ENCODE results near the gene MAX. TPM values are rescaled to one million over a fixed set of nuclear protein-coding genes. Genes with fewer than 3 reads are reported as not detected.

The MAX gene
- total RNA-seq, 1 experiment from 2014 or later = 72.9 TPM

DNA sequence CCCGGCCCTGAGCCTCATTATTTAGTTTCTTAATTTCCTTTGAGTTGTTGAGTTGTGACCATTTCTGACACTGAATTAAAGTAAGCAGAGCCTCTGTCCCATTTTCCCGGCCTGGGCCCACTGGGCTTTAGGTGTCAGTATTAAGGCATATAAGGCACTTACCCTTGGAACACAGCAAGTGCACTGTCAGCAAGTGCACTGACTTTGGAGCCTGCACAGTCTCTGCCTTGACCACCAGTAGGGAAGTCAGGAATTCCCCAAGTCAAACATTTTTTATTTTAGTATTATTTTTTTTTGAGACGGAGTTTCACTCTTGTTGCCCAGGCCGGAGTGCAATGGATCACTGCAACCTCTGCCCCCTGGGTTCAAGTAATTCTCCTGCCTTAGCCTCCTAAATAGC, 56.6 kb downstream of the MAX start:
- Histone ChIP-seq H3K14ac (ENCODE audit: insufficient read depth, low read length) (no peak overlapping the region), H3K9ac (ENCODE audit: extremely low read depth, insufficient read length, low read length) (no peak overlapping the region), H2BK5ac (ENCODE audit: insufficient read length, low read length) (no peak overlapping the region), H3K23ac (ENCODE audit: insufficient read length, low read depth, low read length) (no peak overlapping the region), H2AK5ac (ENCODE audit: insufficient read length, low read length) (no peak overlapping the region), H3K4ac (ENCODE audit: low read depth, low read length) (no peak overlapping the region), H3K27ac (ENCODE audit: insufficient read length, low read depth, low read length) (no peak overlapping the region), H2BK12ac (ENCODE audit: insufficient read length, low read depth, low read length) (no peak overlapping the region), H3K27me3 (ENCODE audit: insufficient read depth, low read length) (no peaks in the 10 kb centered on the region), H4K8ac (replicated peaks; ENCODE audit: insufficient read length, low read depth, low read length) (no peak overlapping the region), H4K5ac (ENCODE audit: insufficient read length, low read depth, low read length) (no peak overlapping the region), H3K4me1 (ENCODE audit: insufficient read depth, low read length) (no peaks in the 10 kb centered on the region), H3K56ac (ENCODE audit: insufficient read length, low read depth, low read length) (no peak overlapping the region), H2BK15ac (ENCODE audit: low read depth, low read length) (no peak overlapping the region), H3K79me1 (ENCODE audit: insufficient read depth, low read depth, low read length, poor library complexity, severe bottlenecking) (no peaks in the 10 kb centered on the region), H3K9me3 (ENCODE audit: control insufficient read depth, low read depth, low read length) (no peaks in the 10 kb centered on the region), H2AFZ (ENCODE audit: low read length) (no peak overlapping the region), H3K79me2 (ENCODE audit: insufficient read depth, low read length) (no peaks in the 10 kb centered on the region), H2BK120ac (ENCODE audit: low read depth, low read length, poor library complexity, severe bottlenecking) (no peak overlapping the region), H3K23me2 (ENCODE audit: insufficient read length, low read depth, low read length, poor library complexity, severe bottlenecking) (no peaks in the 10 kb centered on the region), H3T11ph (ENCODE audit: low read length) (no peak overlapping the region), H2BK20ac (ENCODE audit: low read depth, low read length, poor library complexity, severe bottlenecking) (no peak overlapping the region), H4K20me1 (ENCODE audit: control insufficient read depth, insufficient read depth, insufficient read length) (no peaks in the 10 kb centered on the region), H3K18ac (ENCODE audit: insufficient read length, low read depth, low read length) (no peak overlapping the region), H3K4me2 (ENCODE audit: insufficient read depth, insufficient read length, low read length) (no peak overlapping the region), H4K91ac (ENCODE audit: insufficient read length, low read depth, low read length) (no peak overlapping the region)
- Mint-ChIP-seq H3K9me3 (no peaks in the 10 kb centered on the region), H3K4me3 (no peak overlapping the region), H3K4me1 (peaks cover 7 to 8% of the 10 kb centered on the region in 2 experiments), H3K36me3 (ENCODE audit: insufficient read depth in 1 of 3, low read depth in 3 of 3) (peaks cover 5 to 38% (median 34%) of the 10 kb centered on the region in 3 experiments; a peak in 6 of 7 replicates), H3K27me3 (ENCODE audit: low read depth) (no peaks in the 10 kb centered on the region), H3K27ac (no peak overlapping the region; a peak in 1 of 7 replicates)
- WGBS (ENCODE audit: extremely low coverage, insufficient read length, low lambda C conversion rate) = no CpG with 5 or more reads among the region's 4 CpGs
- DNase-seq = no peak
- TF ChIP-seq CTCF (conservative IDR thresholded peaks at IDR 0.05) = no peak
